DMS53 (cell line): Measurements from ENCODE around the gene NME7.

ENCODE experiments used
- DNase-seq: peaks from one replicate; lab custom pipeline; 2025; lab: John Stamatoyannopoulos, UW

The NME7 gene

DNA sequence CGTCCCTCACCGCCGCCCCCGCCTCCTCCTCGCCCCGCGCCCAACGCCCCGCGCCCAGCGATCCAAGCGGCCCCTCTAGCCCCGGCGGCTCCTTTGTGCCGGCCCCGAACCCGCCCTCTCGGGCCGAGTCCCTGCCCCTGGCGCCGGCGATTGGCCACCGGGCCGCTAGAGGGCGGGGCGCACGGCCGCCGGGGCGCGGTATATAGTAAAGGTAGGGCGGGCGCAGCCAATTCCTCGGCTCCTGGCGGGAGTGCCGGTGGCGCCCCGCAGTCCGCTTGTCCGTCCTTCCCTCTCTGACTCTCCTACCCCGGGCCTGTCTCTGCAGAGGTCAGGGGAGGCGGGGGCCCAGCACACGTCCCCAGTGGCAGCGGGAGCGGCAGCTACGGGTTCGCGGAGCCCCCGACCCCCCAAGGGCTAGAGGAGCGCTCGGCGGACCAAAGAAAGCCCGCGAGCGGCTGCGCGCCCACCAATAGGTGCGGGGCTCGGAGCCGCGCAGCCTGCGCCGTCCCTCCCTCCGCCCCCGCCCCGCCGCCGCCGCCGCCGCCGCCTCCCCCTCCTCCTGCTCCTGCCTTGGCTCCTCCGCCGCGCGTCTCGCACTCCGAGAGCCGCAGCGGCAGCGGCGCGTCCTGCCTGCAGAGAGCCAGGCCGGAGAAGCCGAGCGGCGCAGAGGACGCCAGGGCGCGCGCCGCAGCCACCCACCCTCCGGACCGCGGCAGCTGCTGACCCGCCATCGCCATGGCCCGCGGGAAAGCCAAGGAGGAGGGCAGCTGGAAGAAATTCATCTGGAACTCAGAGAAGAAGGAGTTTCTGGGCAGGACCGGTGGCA lies 261.3 kb downstream of the NME7 start, which contains the start of gene ATP1B1:
Gene ATP1B1 (plus strand): TSS at position 596 of the 826 bp plus-strand sequence. CDS start 140 bp downstream, at position 736.
- peak; percentile 97 for DNase-seq

GRCh38 chr1:169105434-169106094 lies 262.0 kb downstream of the NME7 start:
- peak; percentile 97 for DNase-seq

- DNase-seq, result peak; percentile 62
Measured at GRCh38 chr1:169105087-169105433, 262.5 kb downstream of the NME7 start.

DNA sequence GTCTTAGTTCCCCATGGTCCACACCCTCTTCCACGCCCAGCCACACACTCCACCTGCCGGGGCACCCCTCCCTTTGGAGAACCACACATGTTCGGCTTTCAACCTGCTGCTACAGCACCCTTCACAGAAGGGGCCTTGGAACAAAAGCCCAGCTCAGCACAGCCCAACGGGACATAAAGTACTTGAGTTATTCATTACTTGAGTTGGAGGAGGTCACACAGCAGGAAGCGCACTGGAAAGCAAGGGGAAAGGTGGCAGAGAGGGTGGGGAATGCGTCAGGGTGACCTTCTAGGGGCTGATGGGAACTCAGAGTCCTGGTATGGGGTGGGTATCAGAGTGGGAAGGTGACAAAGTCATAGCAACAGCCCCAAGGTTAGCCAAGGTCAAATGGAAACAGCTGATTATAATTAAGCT lies 264.1 kb downstream of the NME7 start:
- DNase-seq, result peak; percentile 49

DNA sequence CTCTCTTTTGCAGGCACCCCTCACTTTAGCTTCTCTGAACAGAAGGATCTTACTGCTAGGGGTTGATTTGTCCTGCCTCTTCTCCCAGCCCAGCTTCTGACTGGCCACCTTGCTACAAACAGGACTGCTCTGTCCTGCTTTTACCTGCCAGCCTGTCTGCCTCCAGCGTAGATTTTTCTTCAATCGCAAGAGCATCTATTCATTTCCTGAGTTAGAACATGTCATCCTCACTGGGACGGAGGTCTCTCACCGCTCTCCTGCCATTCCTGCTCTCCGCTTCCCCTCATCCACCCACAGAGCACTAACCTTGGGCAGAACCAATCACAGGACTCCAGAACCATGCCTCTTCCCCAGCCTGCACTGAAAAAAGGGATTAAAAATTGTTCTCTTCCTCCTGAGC lies 264.6 kb downstream of the NME7 start:
- DNase-seq, result no peak

DNA sequence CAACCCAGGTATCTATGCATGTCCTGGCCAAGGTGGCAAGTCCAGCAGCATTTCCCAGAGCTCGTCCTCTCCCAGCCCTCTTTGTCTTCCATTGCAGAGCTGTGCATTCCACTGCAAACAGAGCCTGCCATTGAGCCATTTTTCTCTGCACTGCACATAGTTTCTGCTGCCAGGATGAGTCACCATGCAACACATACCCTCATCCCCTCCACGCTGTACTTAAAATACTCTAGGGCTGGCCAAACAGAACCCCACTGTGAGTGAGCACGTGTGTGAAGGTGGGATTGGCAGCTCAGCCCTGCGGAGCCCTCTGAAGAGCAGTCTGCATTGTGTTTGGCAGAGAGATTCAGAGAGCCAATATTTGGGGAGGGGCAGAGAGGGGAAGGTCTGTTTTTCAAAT lies 265.0 kb downstream of the NME7 start:
- peak; percentile 67 for DNase-seq

DNA sequence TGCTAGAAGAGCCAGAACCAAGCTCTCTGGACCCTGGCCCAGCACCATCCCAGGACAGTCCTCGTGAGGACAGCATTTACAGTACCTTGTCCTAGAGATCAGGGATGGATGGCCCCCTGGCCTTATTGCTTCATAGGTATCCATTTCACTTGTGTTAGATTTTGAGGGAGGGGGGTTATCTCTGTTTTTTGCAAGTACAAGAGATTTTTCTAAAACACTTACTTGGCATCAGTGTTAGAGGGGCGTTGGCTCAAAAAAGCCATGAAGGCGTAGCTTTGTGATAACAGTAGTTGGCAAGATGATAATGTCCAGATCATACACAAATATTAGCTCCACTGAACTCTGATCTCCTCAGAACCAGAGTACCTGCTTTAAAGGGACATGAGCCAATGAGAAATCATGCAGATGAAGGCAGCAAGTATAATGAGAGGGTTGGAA lies 266.9 kb downstream of the NME7 start:
- no peak for DNase-seq

DNA sequence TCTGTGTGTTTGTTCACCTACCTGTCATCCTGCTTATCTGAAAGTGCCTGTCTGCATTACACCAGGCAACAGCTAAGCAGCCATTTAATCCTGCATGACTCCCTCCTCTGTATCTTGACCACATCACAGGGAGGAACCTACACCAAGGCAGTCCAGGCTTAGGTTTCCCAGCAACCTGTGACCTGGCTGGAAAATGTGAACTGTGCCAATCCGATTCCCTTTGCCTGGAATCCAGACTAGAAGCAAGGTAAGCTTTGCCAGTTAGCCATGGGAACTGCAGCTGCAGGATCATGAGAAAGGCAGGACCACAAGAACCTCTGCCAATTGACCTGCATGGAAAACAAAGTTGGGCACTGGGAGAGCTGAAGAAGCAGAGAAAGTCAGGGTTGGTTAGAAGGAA lies 267.4 kb downstream of the NME7 start:
- DNase-seq, result no peak

DNA sequence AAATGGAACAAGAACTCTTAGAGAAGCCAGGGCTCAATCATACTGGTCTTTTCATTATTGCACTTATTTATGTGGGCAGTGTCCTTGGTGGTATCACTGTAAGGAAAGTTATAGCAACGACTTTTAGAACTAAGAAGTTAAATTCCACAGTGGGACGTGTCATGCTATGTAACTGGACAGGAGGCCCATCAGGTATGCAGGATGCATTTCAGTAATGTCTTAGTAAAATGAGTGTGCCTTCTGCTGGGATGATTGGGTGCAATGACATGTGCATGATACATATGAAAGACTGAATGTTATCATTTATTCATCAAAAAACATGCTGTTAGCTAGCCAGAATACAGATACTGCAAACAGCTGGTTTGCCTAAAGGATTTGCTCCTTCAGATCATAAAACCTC lies 268.0 kb downstream of the NME7 start:
- no peak for DNase-seq

DNA sequence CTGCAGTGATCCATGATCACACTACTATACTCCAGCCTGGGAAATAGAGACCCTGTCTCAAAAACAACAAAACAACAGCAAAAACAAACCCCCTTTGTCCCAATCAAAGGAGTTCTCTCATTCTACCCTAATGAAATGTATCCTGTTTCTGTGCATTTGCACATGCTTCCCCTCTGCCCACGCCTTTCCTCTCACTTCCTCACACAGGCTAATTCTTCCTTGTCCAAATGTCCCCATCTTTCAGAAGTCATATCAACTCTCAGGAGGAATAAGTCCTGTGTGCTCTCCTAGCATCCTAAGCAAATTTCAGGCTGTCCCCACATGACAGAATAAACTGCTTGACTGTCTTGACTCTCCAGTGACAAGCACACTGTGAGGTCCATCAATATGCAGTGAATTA lies 269.2 kb downstream of the NME7 start:
- no peak for DNase-seq

- no peak for DNase-seq
Measured at GRCh38 chr1:169094897-169095569, 272.6 kb downstream of the NME7 start.

- no peak for DNase-seq
Measured at GRCh38 chr1:169092399-169092798, 275.2 kb downstream of the NME7 start.

DNA sequence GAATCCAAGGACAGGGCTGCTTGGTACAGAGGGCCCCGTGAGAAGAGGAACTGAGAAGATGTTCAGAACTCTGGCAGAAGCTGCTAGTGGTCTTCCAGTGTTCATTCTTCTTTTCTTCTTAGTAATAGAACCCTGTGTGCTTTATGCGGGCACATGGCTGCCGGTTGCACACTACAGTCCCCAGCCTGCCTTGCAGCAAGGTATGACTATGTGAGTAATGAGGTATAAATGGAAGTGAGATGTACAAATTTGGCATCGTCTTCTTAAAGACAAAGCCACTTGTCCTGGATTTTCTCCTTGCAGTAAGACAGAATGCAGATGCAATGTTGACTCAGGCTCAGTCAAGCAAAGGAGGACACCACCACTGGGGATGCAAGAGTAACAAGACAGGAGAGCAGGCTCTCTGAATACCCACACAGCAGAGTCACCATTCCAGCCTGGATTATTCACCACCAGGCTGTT lies 276.1 kb downstream of the NME7 start:
- no peak for DNase-seq

GRCh38 chr1:169090900-169091311 lies 276.7 kb downstream of the NME7 start:
- DNase-seq, result no peak

DNA sequence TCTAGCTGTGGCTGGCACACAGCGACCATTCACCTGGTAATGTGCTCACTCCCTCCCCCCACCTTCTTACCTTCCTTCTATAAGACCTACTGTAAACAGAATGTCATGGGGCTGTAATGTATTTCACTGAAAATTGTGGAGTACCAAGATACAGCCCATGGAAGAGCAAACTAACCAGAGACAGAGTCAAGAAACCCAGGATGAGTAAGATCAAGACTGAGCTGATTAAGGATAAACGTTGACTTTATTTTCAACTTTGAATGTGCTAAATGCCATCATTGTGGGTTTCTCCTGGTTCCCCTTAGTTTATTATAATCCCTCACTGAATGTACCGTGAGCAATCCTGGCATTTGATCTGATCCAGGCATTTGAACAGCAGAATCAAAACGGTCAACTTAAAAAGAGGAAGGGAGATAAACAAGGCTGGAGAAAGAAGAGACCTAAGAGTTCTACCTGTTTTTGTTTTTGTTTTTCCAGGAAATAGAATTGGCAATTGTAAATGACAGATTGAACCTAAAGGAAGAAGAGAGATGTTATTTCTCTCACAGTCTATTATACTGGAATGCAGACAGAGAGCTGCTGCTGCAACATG lies 277.2 kb downstream of the NME7 start:
- DNase-seq, result no peak

GRCh38 chr1:169089776-169090175 lies 277.8 kb downstream of the NME7 start:
- no peak for DNase-seq

DNA sequence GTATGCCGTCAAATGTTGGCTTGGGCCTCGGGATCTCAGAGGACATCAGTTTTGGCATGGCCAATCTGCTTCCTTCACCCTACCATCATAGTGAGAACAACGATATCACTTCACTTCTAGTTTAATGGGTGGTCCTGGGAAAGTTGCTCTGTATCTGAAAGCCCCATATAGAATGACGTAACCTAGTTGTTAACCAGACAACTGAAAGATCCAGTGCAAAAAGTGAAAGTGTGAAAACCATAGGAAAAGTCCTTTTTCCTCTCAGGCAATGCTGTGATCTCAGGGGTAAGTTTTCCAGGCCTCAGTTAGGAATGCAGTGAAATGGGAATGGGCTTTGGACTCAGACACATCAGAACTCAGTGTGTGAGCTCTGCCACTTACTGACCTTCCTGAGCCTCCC lies 279.7 kb downstream of the NME7 start:
- no peak for DNase-seq

- peak; percentile 89 for DNase-seq
Measured at GRCh38 chr1:169086603-169087455, 280.8 kb downstream of the NME7 start.

- DNase-seq, result no peak
Measured at GRCh38 chr1:169085911-169086310, 281.7 kb downstream of the NME7 start.
